ENCODE measurements around the gene GRIFIN.

GRCh38 chr7:2497065-2497464 is 20.9 kb upstream of the GRIFIN start:
- TF ChIP-seq, protein P1, sequence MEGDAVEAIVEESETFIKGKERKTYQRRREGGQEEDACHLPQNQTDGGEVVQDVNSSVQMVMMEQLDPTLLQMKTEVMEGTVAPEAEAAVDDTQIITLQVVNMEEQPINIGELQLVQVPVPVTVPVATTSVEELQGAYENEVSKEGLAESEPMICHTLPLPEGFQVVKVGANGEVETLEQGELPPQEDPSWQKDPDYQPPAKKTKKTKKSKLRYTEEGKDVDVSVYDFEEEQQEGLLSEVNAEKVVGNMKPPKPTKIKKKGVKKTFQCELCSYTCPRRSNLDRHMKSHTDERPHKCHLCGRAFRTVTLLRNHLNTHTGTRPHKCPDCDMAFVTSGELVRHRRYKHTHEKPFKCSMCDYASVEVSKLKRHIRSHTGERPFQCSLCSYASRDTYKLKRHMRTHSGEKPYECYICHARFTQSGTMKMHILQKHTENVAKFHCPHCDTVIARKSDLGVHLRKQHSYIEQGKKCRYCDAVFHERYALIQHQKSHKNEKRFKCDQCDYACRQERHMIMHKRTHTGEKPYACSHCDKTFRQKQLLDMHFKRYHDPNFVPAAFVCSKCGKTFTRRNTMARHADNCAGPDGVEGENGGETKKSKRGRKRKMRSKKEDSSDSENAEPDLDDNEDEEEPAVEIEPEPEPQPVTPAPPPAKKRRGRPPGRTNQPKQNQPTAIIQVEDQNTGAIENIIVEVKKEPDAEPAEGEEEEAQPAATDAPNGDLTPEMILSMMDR (IDR thresholded peaks at IDR 0.05; ENCODE audit: low read depth, low read length, poor library complexity, severe bottlenecking): no peak
- TF ChIP-seq EZH2phosphoT487 (IDR thresholded peaks at IDR 0.05; ENCODE audit: borderline replicate concordance, low read length): no peak
